Measurements from ENCODE around the gene DESI2. TPM values are rescaled to one million over a fixed set of nuclear protein-coding genes. Genes with fewer than 3 reads are reported as not detected.
"Not testable (repeated sequence)": the region's sequence is repeated elsewhere in the genome, so short reads cannot be mapped to it uniquely, and the experiment has no call there.

Gene DESI2
- total and polyA plus RNA-seq, 2 donors (not counting 1 experiment from before 2014, with no cell fraction given), result 40.2 to 47.2 TPM

DNA sequence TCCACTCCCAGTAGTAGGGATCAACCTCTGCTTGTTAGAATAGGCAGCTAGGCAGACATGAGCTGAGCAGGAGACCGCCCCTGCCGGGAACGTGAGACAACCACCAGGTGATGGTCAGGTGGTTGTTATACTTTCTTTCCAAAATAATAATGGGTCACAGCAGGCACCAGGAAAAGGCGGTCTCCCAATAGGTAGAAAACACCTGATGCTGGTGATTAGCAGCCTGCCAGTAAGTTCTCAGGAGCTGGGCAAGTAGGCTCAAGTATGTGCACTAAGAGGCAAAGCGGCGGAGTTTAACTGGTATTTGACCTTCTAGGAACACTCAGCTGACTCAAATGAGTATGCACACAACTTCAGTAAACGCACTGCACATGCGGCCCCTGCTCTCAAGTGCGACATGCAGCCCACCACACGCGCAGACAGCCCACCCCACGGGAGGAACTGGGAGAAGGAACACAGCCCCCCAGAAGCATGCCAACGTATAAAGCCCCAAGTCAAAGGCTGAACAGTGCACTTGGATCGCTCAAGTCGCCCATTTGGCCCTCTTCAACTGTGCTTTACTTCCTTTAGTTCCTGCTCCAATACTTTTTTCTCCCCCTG, 80.0 kb downstream of the DESI2 start:
- Histone ChIP-seq H3K36me3 (ENCODE audit: control insufficient read depth, insufficient read depth, low read length) (no peaks in the 10 kb centered on the region), H2AFZ (ENCODE audit: low read length) (no peak overlapping the region), H3K4me2 (ENCODE audit: extremely low read depth, insufficient read depth, low read length) (no peak overlapping the region), H3K9ac (ENCODE audit: insufficient read depth, low read length) (no peak overlapping the region), H4K20me1 (ENCODE audit: control insufficient read depth, extremely low read depth, insufficient read depth, low read length) (no peaks in the 10 kb centered on the region), H3K4me1 (ENCODE audit: control insufficient read depth, extremely low read depth, insufficient read depth, low read length) (no peaks in the 10 kb centered on the region), H3K79me2 (ENCODE audit: control insufficient read depth, insufficient read depth, low read length) (no peaks in the 10 kb centered on the region), H3K4me3 (replicated peaks in 1 of 4; ENCODE audit: control extremely low read depth in 1 of 4, insufficient read depth in 1 of 4, low read depth in 3 of 4, low read length in 4 of 4) (no peak overlapping the region), H3K27ac (ENCODE audit: insufficient read depth, low read length) (no peak overlapping the region), H3K9me3 (ENCODE audit: control insufficient read depth, insufficient read depth, low read depth, low read length) (no peaks in the 10 kb centered on the region), H3K27me3 (ENCODE audit: control insufficient read depth, insufficient read depth, low read length) (no peaks in the 10 kb centered on the region)
- TF ChIP-seq, protein P1, sequence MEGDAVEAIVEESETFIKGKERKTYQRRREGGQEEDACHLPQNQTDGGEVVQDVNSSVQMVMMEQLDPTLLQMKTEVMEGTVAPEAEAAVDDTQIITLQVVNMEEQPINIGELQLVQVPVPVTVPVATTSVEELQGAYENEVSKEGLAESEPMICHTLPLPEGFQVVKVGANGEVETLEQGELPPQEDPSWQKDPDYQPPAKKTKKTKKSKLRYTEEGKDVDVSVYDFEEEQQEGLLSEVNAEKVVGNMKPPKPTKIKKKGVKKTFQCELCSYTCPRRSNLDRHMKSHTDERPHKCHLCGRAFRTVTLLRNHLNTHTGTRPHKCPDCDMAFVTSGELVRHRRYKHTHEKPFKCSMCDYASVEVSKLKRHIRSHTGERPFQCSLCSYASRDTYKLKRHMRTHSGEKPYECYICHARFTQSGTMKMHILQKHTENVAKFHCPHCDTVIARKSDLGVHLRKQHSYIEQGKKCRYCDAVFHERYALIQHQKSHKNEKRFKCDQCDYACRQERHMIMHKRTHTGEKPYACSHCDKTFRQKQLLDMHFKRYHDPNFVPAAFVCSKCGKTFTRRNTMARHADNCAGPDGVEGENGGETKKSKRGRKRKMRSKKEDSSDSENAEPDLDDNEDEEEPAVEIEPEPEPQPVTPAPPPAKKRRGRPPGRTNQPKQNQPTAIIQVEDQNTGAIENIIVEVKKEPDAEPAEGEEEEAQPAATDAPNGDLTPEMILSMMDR (conservative IDR thresholded peaks at IDR 0.05 in 1 of 2, IDR thresholded peaks at IDR 0.05 in 1 of 2; ENCODE audit: low read depth in 1 of 2, low read length in 2 of 2), result no peak
- no peak for TF ChIP-seq EZH2 (IDR thresholded peaks at IDR 0.05; ENCODE audit: low read length, missing control alignments)
- no peak for DNase-seq (ENCODE audit: low read depth in 2 of 2)

DNA sequence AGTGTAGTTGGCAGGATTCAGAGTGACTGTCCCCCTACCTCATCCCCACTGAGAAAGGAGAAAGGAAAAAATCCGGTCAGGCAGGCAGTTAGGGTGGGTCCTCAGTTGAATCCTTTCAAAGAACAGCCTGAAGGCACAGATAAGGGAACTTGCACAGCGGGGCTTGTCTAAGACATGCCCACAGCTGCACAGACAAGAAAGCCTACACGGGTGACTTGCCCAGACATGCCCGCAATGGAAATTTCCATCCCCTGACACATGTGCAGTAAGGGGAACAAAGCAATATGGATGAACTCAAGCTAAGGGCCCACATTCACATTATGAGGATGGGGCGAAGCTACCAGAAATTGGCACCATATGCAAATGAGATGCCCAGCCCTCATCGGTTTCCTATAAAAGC, 82.5 kb downstream of the DESI2 start:
- TF ChIP-seq, protein P1 (conservative IDR thresholded peaks at IDR 0.05 in 1 of 2, IDR thresholded peaks at IDR 0.05 in 1 of 2; ENCODE audit: low read depth in 1 of 2, low read length in 2 of 2), result no peak
- no peak for TF ChIP-seq EZH2 (IDR thresholded peaks at IDR 0.05; ENCODE audit: low read length, missing control alignments)
- DNase-seq (ENCODE audit: low read depth in 2 of 2), result peak; percentile 20 to 50
- no peak overlapping the region for H3K4me3 ChIP-seq (replicated peaks in 1 of 4; ENCODE audit: control extremely low read depth in 1 of 4, insufficient read depth in 1 of 4, low read depth in 3 of 4, low read length in 4 of 4)
- H3K4me1 ChIP-seq (ENCODE audit: control insufficient read depth, extremely low read depth, insufficient read depth, low read length), result no peaks in the 10 kb centered on the region
- no peak overlapping the region for H3K27ac ChIP-seq (ENCODE audit: insufficient read depth, low read length)
- no peaks in the 10 kb centered on the region for H3K27me3 ChIP-seq (ENCODE audit: control insufficient read depth, insufficient read depth, low read length)
- H2AFZ ChIP-seq (ENCODE audit: low read length), result no peak overlapping the region
- no peaks in the 10 kb centered on the region for H3K79me2 ChIP-seq (ENCODE audit: control insufficient read depth, insufficient read depth, low read length)
- no peaks in the 10 kb centered on the region for H3K9me3 ChIP-seq (ENCODE audit: control insufficient read depth, insufficient read depth, low read depth, low read length)
- no peaks in the 10 kb centered on the region for H4K20me1 ChIP-seq (ENCODE audit: control insufficient read depth, extremely low read depth, insufficient read depth, low read length)
- no peak overlapping the region for H3K9ac ChIP-seq (ENCODE audit: insufficient read depth, low read length)
- no peaks in the 10 kb centered on the region for H3K36me3 ChIP-seq (ENCODE audit: control insufficient read depth, insufficient read depth, low read length)
- no peak overlapping the region for H3K4me2 ChIP-seq (ENCODE audit: extremely low read depth, insufficient read depth, low read length)

DNA sequence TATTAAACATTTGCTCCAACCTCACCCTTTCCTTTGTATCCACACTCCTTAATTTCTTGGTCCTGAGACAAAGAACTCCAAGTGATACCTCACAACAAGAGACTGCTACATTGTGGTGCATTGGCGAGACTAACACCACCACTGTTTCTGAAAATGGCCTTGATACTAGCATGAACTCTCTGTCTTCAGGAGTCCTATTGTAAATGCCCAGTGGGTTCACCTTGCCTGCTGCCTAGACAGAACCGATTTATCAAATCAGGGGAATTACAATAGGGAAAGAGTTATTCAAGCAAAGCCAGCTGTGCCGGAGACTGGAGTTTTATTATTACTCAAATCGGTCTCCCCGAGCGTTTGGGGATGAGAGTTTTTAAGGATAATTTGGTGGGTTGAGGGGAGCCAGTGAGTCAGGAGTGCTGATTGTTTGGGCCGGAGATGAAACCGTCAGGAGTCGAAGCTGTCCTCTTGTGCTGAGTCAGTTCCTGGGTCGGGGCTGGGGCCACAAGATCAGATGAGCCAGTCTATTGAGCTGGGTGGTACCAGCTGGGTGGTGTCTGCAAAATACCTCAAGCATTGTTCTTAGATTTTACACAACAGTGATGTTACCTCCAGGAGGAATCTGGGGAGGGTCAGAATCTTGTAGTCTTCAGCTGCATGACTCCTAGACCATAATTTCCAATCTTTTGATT, 83.1 kb downstream of the DESI2 start:
- Histone ChIP-seq H3K9ac (ENCODE audit: insufficient read depth, low read length) (no peak overlapping the region), H4K20me1 (ENCODE audit: control insufficient read depth, extremely low read depth, insufficient read depth, low read length) (no peaks in the 10 kb centered on the region), H3K27me3 (ENCODE audit: control insufficient read depth, insufficient read depth, low read length) (no peaks in the 10 kb centered on the region), H3K9me3 (ENCODE audit: control insufficient read depth, insufficient read depth, low read depth, low read length) (no peaks in the 10 kb centered on the region), H3K4me1 (ENCODE audit: control insufficient read depth, extremely low read depth, insufficient read depth, low read length) (no peaks in the 10 kb centered on the region), H3K27ac (ENCODE audit: insufficient read depth, low read length) (no peak overlapping the region), H3K4me2 (ENCODE audit: extremely low read depth, insufficient read depth, low read length) (no peak overlapping the region), H3K36me3 (ENCODE audit: control insufficient read depth, insufficient read depth, low read length) (no peaks in the 10 kb centered on the region), H3K4me3 (replicated peaks in 1 of 4; ENCODE audit: control extremely low read depth in 1 of 4, insufficient read depth in 1 of 4, low read depth in 3 of 4, low read length in 4 of 4) (no peak overlapping the region), H2AFZ (ENCODE audit: low read length) (no peak overlapping the region), H3K79me2 (ENCODE audit: control insufficient read depth, insufficient read depth, low read length) (no peaks in the 10 kb centered on the region)
- DNase-seq (ENCODE audit: low read depth in 2 of 2), result peak in 1 of 2 donors; percentile 54
- TF ChIP-seq EZH2 (IDR thresholded peaks at IDR 0.05; ENCODE audit: low read length, missing control alignments), result no peak
- TF ChIP-seq, protein P1 (conservative IDR thresholded peaks at IDR 0.05 in 1 of 2, IDR thresholded peaks at IDR 0.05 in 1 of 2; ENCODE audit: low read depth in 1 of 2, low read length in 2 of 2), result no peak

DNA sequence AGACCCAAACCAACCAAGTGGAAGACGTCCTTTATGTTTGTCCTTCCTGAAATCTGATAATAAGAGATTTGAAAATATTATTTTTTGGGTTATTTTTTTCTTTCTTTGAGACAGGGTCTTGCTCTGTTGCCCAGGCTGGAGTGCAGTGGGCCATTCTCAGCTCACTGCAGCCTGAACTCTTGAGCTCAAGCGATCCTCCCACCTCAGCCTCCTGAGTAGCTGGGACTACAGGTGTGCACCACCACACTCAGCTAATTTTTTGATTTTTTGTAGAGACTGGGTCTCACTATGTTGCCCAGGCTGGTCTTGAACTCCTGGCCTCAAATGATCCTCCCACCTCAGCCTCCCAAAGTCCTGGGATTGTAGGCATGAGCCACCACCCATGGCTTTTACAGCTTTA, 86.2 kb downstream of the DESI2 start:
- DNase-seq (ENCODE audit: low read depth in 2 of 2); H3K36me3 ChIP-seq (ENCODE audit: control insufficient read depth, insufficient read depth, low read length); H3K27me3 ChIP-seq (ENCODE audit: control insufficient read depth, insufficient read depth, low read length); H3K27ac ChIP-seq (ENCODE audit: insufficient read depth, low read length); H3K79me2 ChIP-seq (ENCODE audit: control insufficient read depth, insufficient read depth, low read length); H3K4me2 ChIP-seq (ENCODE audit: extremely low read depth, insufficient read depth, low read length); H4K20me1 ChIP-seq (ENCODE audit: control insufficient read depth, extremely low read depth, insufficient read depth, low read length); H3K4me1 ChIP-seq (ENCODE audit: control insufficient read depth, extremely low read depth, insufficient read depth, low read length); H2AFZ ChIP-seq (ENCODE audit: low read length); H3K9ac ChIP-seq (ENCODE audit: insufficient read depth, low read length); H3K4me3 ChIP-seq (replicated peaks in 1 of 4; ENCODE audit: control extremely low read depth in 1 of 4, insufficient read depth in 1 of 4, low read depth in 3 of 4, low read length in 4 of 4); H3K9me3 ChIP-seq (ENCODE audit: control insufficient read depth, insufficient read depth, low read depth, low read length): not testable (repeated sequence)

All from fibroblast of lung (primary cell).